SU-DHL-6 (cell line): ENCODE measurements around the gene TMEM131.

ENCODE experiments used
- CTCF ChIP-seq: fragments of 200-600 bp; sonication (generic); IDR thresholded peaks from one replicate; pipeline ENCODE4 v1.5.1; 2017; ENCODE audit warnings: antibody characterized with exemption, mild to moderate bottlenecking, low read length, moderate library complexity; ENCODE audit not compliant: insufficient read depth, poor library complexity, severe bottlenecking
- EZH2phosphoT487 ChIP-seq: fragments of 200-600 bp; sonication (generic), shearing (Covaris generic); conservative IDR thresholded peaks from 2 replicates; pipeline ENCODE4 v1.6.1; 2018; ENCODE audit warnings: mild to moderate bottlenecking, antibody characterized with exemption, low read length, moderate library complexity, mixed read lengths

- TF ChIP-seq CTCF = no peak
- TF ChIP-seq EZH2phosphoT487 = no peak
Measured at GRCh38 chr2:97726261-97727064, 269.3 kb downstream of the TMEM131 start.
